ENCODE measurements around the gene ANXA2.

ANXA2 gene

DNA sequence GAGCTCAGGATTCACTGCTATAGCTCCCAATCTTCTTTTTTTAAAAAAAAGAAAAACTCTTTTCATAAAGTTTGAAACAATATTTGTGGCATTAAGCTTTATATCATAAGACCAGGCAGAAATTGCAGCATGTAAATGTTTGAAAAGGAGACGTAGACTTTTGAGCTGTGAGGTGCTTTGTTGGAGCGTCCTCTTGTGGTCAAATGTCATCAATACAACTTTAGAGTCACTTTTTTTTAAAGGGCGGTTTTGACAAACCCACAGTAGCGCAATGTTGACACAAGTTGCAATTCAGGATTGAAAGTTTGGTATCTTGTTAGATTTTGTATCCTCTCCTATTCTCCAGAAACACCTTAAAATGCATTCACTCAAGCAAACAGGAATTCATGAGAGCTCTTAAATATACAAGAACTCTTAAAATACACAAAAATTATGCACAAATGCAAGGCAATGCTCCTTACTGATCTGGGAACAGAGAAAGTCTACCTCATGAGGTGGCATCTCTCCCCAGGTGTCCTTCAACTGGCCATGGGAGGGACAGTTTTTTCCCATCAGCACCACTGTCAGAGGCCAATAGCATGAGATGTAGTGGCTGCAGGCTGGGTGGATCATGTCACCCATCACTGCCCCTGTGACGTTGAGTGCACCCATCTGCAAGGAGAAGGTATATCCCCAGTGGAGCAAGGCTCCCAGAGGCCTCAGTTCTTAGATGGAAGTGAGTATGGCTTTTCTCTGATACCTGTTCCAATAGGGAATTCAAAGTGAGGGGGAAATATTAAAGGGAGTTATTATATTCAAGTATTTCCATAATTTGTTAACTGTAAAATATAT, 70.7 kb downstream of the ANXA2 start:
- Histone ChIP-seq H3K4me2 (ENCODE audit: low read length) (no peak overlapping the region), H2AK5ac (ENCODE audit: low read length) (no peak overlapping the region), H4K8ac (ENCODE audit: low read depth, low read length) (no peak overlapping the region), H3K79me2 (ENCODE audit: control insufficient read depth, insufficient read depth, low read length, poor library complexity) (no peaks in the 10 kb centered on the region), H4K91ac (ENCODE audit: low read depth, low read length) (no peak overlapping the region), H3K4me1 (ENCODE audit: control insufficient read depth in 1 of 2, insufficient read depth in 2 of 2, low read length in 2 of 2) (no peaks in the 10 kb centered on the region), H3K9ac (ENCODE audit: low read length) (no peak overlapping the region), H3K9me3 (ENCODE audit: insufficient read depth, low read depth, low read length) (no peaks in the 10 kb centered on the region), H2BK12ac (ENCODE audit: low read length) (no peak overlapping the region), H3K79me1 (ENCODE audit: low read length) (no peaks in the 10 kb centered on the region), H3K23ac (ENCODE audit: low read length) (no peak overlapping the region), H4K12ac (ENCODE audit: low read depth, low read length) (no peak overlapping the region), H2BK5ac (ENCODE audit: low read depth, low read length, poor library complexity) (no peak overlapping the region), H3K4ac (ENCODE audit: low read depth, low read length) (no peak overlapping the region), H3K27me3 (ENCODE audit: insufficient read depth, low read length) (no peaks in the 10 kb centered on the region), H2AFZ (ENCODE audit: insufficient read depth, low read length, poor library complexity) (no peak overlapping the region), H3K4me3 (ENCODE audit: low read depth, low read length) (no peak overlapping the region), H3K36me3 (ENCODE audit: control insufficient read depth in 1 of 2, insufficient read depth in 2 of 2, low read length in 2 of 2) (no peaks in the 10 kb centered on the region), H3K27ac (ENCODE audit: low read depth, low read length) (no peak overlapping the region), H3K14ac (ENCODE audit: low read length) (no peak overlapping the region), H2BK120ac (ENCODE audit: insufficient read depth, low read length, poor library complexity) (no peak overlapping the region), H3K18ac (ENCODE audit: low read length) (no peak overlapping the region)
- no CpG with 5 or more reads among the region's 5 CpGs for WGBS (ENCODE audit: extremely low coverage, insufficient coverage, insufficient read length)
- DNase-seq, result peak; percentile 41 to 89

DNA sequence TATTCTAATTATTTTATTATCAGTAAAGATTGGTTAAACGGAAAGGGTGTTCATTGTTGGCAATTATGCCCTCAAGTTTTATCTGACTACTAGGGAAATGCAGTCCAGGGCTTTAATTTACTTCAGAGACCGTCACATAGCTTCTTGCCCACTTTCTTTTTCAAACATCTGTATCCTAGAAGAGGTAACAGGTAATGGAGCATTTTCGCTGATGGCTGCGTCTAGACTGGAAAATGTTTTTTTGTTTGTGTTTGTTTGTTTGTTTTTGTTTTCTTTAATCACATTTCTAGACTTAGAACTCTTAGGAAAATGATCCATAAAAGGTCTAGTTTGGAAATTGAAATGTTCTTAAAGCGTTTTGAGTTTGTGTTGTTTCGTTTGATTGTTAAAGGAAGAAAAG, 71.4 kb downstream of the ANXA2 start:
- H3K23ac ChIP-seq (ENCODE audit: low read length), result no peak overlapping the region
- no peak overlapping the region for H2BK5ac ChIP-seq (ENCODE audit: low read depth, low read length, poor library complexity)
- no peak overlapping the region for H3K4me3 ChIP-seq (ENCODE audit: low read depth, low read length)
- H4K8ac ChIP-seq (ENCODE audit: low read depth, low read length), result no peak overlapping the region
- H2AFZ ChIP-seq (ENCODE audit: insufficient read depth, low read length, poor library complexity), result no peak overlapping the region
- no peaks in the 10 kb centered on the region for H3K79me2 ChIP-seq (ENCODE audit: control insufficient read depth, insufficient read depth, low read length, poor library complexity)
- no peak overlapping the region for H3K18ac ChIP-seq (ENCODE audit: low read length)
- no peak overlapping the region for H4K12ac ChIP-seq (ENCODE audit: low read depth, low read length)
- H3K27ac ChIP-seq (ENCODE audit: low read depth, low read length), result no peak overlapping the region
- H4K91ac ChIP-seq (ENCODE audit: low read depth, low read length), result no peak overlapping the region
- no peak for DNase-seq
- H3K9me3 ChIP-seq (ENCODE audit: insufficient read depth, low read depth, low read length), result no peaks in the 10 kb centered on the region
- no peaks in the 10 kb centered on the region for H3K36me3 ChIP-seq (ENCODE audit: control insufficient read depth in 1 of 2, insufficient read depth in 2 of 2, low read length in 2 of 2)
- H3K9ac ChIP-seq (ENCODE audit: low read length), result no peak overlapping the region
- no CpG with 5 or more reads among the region's 6 CpGs for WGBS (ENCODE audit: extremely low coverage, insufficient coverage, insufficient read length)
- H2BK12ac ChIP-seq (ENCODE audit: low read length), result no peak overlapping the region
- no peak overlapping the region for H3K4ac ChIP-seq (ENCODE audit: low read depth, low read length)
- no peak overlapping the region for H3K4me2 ChIP-seq (ENCODE audit: low read length)
- H3K27me3 ChIP-seq (ENCODE audit: insufficient read depth, low read length), result no peaks in the 10 kb centered on the region
- no peak overlapping the region for H2BK120ac ChIP-seq (ENCODE audit: insufficient read depth, low read length, poor library complexity)
- no peaks in the 10 kb centered on the region for H3K79me1 ChIP-seq (ENCODE audit: low read length)
- no peak overlapping the region for H2AK5ac ChIP-seq (ENCODE audit: low read length)
- no peaks in the 10 kb centered on the region for H3K4me1 ChIP-seq (ENCODE audit: control insufficient read depth in 1 of 2, insufficient read depth in 2 of 2, low read length in 2 of 2)
- no peak overlapping the region for H3K14ac ChIP-seq (ENCODE audit: low read length)

DNA sequence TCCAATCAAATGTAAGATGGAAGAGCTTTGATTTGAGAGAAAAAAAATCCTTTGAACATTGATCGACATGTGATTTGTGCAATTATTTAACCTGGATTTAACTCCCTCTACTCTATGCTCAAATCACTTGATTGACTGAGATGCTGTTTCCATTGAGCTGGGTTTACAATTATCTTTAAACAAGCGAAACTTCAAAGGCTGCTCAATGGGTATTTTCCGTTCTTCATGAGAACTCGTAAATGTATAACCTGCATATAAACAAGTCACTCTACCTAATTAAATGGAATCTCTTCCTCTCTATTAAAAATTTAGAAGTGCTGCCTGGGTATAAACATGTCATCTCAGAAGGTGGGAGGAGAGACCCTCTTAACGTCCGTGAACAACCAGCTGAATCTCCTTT, 71.9 kb downstream of the ANXA2 start:
- Histone ChIP-seq H2BK120ac (ENCODE audit: insufficient read depth, low read length, poor library complexity) (no peak overlapping the region), H3K23ac (ENCODE audit: low read length) (no peak overlapping the region), H3K9me3 (ENCODE audit: insufficient read depth, low read depth, low read length) (no peaks in the 10 kb centered on the region), H3K4me1 (ENCODE audit: control insufficient read depth in 1 of 2, insufficient read depth in 2 of 2, low read length in 2 of 2) (no peaks in the 10 kb centered on the region), H4K8ac (ENCODE audit: low read depth, low read length) (no peak overlapping the region), H2AK5ac (ENCODE audit: low read length) (no peak overlapping the region), H3K79me1 (ENCODE audit: low read length) (no peaks in the 10 kb centered on the region), H3K4me2 (ENCODE audit: low read length) (no peak overlapping the region), H4K12ac (ENCODE audit: low read depth, low read length) (no peak overlapping the region), H3K9ac (ENCODE audit: low read length) (no peak overlapping the region), H3K36me3 (ENCODE audit: control insufficient read depth in 1 of 2, insufficient read depth in 2 of 2, low read length in 2 of 2) (no peaks in the 10 kb centered on the region), H4K91ac (ENCODE audit: low read depth, low read length) (no peak overlapping the region), H3K27ac (ENCODE audit: low read depth, low read length) (no peak overlapping the region), H2BK5ac (ENCODE audit: low read depth, low read length, poor library complexity) (no peak overlapping the region), H2AFZ (ENCODE audit: insufficient read depth, low read length, poor library complexity) (no peak overlapping the region), H3K4me3 (ENCODE audit: low read depth, low read length) (no peak overlapping the region), H3K14ac (ENCODE audit: low read length) (no peak overlapping the region), H3K79me2 (ENCODE audit: control insufficient read depth, insufficient read depth, low read length, poor library complexity) (no peaks in the 10 kb centered on the region), H2BK12ac (ENCODE audit: low read length) (no peak overlapping the region), H3K18ac (ENCODE audit: low read length) (no peak overlapping the region), H3K4ac (ENCODE audit: low read depth, low read length) (no peak overlapping the region), H3K27me3 (ENCODE audit: insufficient read depth, low read length) (no peaks in the 10 kb centered on the region)
- no peak for DNase-seq
- WGBS (ENCODE audit: extremely low coverage, insufficient coverage, insufficient read length), result no CpG with 5 or more reads among the region's 6 CpGs

DNA sequence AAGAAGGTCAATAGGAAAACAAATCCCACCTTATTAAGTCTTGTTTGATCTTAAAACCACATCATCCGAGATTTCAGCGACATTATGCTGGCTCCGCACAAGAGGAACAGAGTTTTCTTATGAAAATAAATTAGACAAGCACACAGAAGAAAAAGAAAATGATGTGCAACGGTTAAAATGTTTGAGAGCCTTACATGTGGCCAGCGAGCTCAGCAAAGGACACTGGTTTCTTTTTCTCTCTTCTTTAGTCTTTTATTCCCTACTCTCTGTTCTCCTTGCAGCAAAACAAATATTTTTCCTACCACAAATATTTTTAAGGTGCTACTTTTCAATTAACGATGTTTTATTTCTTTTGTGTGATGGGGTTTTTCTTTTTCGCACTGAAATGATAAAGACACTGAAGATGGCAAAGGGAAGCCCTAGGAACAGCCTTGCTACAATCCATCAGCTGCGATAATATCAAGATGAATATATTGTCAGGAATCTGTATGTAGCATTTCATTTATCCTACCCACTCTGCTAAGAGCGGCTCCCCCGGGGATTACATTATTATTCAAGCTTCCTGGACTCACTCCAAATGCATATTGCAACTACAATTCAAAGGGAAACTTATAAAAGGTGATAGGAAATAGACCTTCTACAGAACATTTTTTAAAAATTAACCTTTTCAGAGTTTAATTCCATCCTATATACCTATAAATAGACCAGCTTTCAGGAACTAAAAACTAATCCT, 72.9 kb downstream of the ANXA2 start:
- Histone ChIP-seq H3K36me3 (ENCODE audit: control insufficient read depth in 1 of 2, insufficient read depth in 2 of 2, low read length in 2 of 2) (no peaks in the 10 kb centered on the region), H3K4me1 (ENCODE audit: control insufficient read depth in 1 of 2, insufficient read depth in 2 of 2, low read length in 2 of 2) (no peaks in the 10 kb centered on the region), H3K4ac (ENCODE audit: low read depth, low read length) (no peak overlapping the region), H3K27me3 (ENCODE audit: insufficient read depth, low read length) (no peaks in the 10 kb centered on the region), H2BK5ac (ENCODE audit: low read depth, low read length, poor library complexity) (no peak overlapping the region), H3K23ac (ENCODE audit: low read length) (no peak overlapping the region), H3K9ac (ENCODE audit: low read length) (no peak overlapping the region), H3K79me2 (ENCODE audit: control insufficient read depth, insufficient read depth, low read length, poor library complexity) (no peaks in the 10 kb centered on the region), H3K4me3 (ENCODE audit: low read depth, low read length) (no peak overlapping the region), H3K9me3 (ENCODE audit: insufficient read depth, low read depth, low read length) (no peaks in the 10 kb centered on the region), H3K18ac (ENCODE audit: low read length) (no peak overlapping the region), H3K4me2 (ENCODE audit: low read length) (no peak overlapping the region), H4K12ac (ENCODE audit: low read depth, low read length) (no peak overlapping the region), H4K91ac (ENCODE audit: low read depth, low read length) (no peak overlapping the region), H3K79me1 (ENCODE audit: low read length) (no peaks in the 10 kb centered on the region), H3K27ac (ENCODE audit: low read depth, low read length) (no peak overlapping the region), H2BK12ac (ENCODE audit: low read length) (no peak overlapping the region), H2AK5ac (ENCODE audit: low read length) (no peak overlapping the region), H3K14ac (ENCODE audit: low read length) (no peak overlapping the region), H2AFZ (ENCODE audit: insufficient read depth, low read length, poor library complexity) (no peak overlapping the region), H2BK120ac (ENCODE audit: insufficient read depth, low read length, poor library complexity) (no peak overlapping the region), H4K8ac (ENCODE audit: low read depth, low read length) (no peak overlapping the region)
- peak in 1 of 2 donors; percentile 37 for DNase-seq
- WGBS (ENCODE audit: extremely low coverage, insufficient coverage, insufficient read length), result no CpG with 5 or more reads among the region's 10 CpGs
